Calu3 (cell line): ENCODE results near the gene PAQR9. TPM values are rescaled to one million over a fixed set of nuclear protein-coding genes. Genes with fewer than 3 reads are reported as not detected.

Experiments
- BruUV-seq: library from RNA; stranded (reverse); fragments of 400-500 nt; replicated peaks from 2 replicates; lab custom pipeline; 2021; lab: Mats Ljungman, UMichigan
- CTCF ChIA-PET: fragments of 300-600 bp; sonication (Branson Sonifier 250); formaldehyde crosslinking; loops from one replicate; lab custom pipeline; 2022; ENCODE audit warnings: antibody characterized with exemption; lab: Charles Lee
- DNase-seq: peaks from one replicate; pipeline ENCODE4 v3.0.0; 2022
- H3K27ac Mint-ChIP-seq: one replicate; pipeline ENCODE4 v1.8.0; 2022; ENCODE audit warnings: mixed read lengths; ENCODE audit not compliant: unreplicated experiment
- H3K27me3 Mint-ChIP-seq: one replicate; pipeline ENCODE4 v1.8.0; 2022; ENCODE audit warnings: mixed read lengths; ENCODE audit not compliant: unreplicated experiment
- H3K36me3 Mint-ChIP-seq: one replicate; pipeline ENCODE4 v1.8.0; 2022; ENCODE audit warnings: mild to moderate bottlenecking, moderate library complexity, mixed read lengths; ENCODE audit not compliant: insufficient read depth, unreplicated experiment
- H3K4me1 Mint-ChIP-seq: one replicate; pipeline ENCODE4 v1.8.0; 2022; ENCODE audit warnings: mild to moderate bottlenecking, low read depth, mixed read lengths; ENCODE audit not compliant: unreplicated experiment
- H3K4me3 Mint-ChIP-seq: one replicate; pipeline ENCODE4 v1.8.0; 2022; ENCODE audit warnings: mild to moderate bottlenecking, low read depth, moderate library complexity, mixed read lengths; ENCODE audit not compliant: unreplicated experiment
- H3K9me3 Mint-ChIP-seq: one replicate; pipeline ENCODE4 v1.8.0; 2022; ENCODE audit warnings: low read depth, mixed read lengths; ENCODE audit not compliant: unreplicated experiment
- CTCF ChIP-seq: fragments of 200-600 bp; IDR thresholded peaks from one replicate; pipeline ENCODE4 v1.8.0; 2022; ENCODE audit warnings: antibody characterized with exemption; ENCODE audit not compliant: unreplicated experiment
- intact Hi-C: fragments of 100-400 bp; cut with micrococcal nuclease; formaldehyde crosslinking; loops from one replicate; pipeline ENCODE4 v1.10.0; 2022; ENCODE audit not compliant: unreplicated experiment
- total RNA-seq: library from RNA; stranded (reverse); gene quantifications from 2 replicates; pipeline ENCODE4 v1.2.3, GENCODE V29; 2022

The PAQR9 gene
- total RNA-seq, 1 experiment from 2014 or later: 2.0 TPM

DNA sequence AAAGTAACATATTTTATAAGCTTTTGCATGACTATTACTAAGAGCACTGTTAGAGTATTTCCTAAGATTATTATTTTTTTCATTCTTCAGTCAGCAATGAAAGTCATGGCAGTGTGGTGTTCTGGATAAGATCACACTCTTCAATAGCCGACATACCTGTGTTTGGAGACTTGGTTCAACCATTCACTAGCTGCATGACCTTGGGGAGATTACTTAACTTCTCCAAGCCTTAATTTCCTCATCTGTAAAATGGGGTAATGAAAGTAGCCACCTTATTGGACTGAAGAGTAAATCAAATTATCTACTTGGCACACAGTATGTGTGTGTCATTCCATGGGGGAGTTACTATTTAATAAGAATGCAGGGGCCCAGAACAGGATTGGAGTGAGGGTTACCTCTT is 50.0 kb downstream of the PAQR9 start:
- H3K4me3 Mint-ChIP-seq: no peak overlapping the region
- no peak for TF ChIP-seq CTCF
- H3K27me3 Mint-ChIP-seq: peaks cover 37% of the 10 kb centered on the region
- no peaks in the 10 kb centered on the region for H3K9me3 Mint-ChIP-seq
- intact Hi-C loops: no loop called here
- no peak overlapping the region for H3K27ac Mint-ChIP-seq
- BruUV-seq: no TSS peak
- peaks cover 6% of the 10 kb centered on the region for H3K4me1 Mint-ChIP-seq
- no peak for DNase-seq
- CTCF ChIA-PET: no interaction called here
- H3K36me3 Mint-ChIP-seq: no peaks in the 10 kb centered on the region

DNA sequence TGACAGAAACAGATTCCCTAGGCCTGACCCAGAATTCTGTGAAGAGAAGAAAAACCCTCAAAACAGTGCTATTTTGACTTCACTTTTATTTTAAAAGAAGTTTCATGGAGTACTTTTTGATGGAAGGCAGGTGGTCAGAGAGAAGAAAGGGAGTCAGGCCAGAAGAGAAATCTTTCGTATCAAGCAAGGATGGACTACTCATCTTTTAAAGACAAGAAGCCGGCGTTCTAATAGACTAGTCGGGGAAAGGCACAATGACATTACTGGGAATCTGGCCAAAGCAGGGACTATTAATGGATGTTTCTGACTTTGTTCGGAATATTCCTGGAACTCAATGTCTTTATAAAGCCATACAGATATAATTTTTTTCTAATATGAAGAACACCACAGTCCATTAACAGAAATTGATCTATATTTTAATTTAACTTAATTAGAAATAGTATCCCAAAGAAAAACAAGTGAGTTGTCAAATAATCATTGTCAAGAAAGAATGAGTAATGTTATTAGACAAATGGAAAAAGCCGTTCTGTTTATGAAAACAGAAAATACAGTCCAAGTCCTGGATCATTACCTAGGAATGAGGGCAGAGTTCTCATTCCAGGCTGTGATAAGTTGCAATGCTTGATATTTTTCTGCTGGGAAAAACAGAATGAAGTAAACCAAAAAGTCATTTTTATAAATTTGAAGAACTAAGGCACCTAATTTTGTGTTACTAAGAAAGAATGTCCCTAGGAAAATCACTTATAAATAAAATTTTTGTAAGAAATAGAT is 50.9 kb downstream of the PAQR9 start:
- intact Hi-C loops: no loop called here
- BruUV-seq: no TSS peak

More for the DNA sequence above, 50.9 kb downstream of the PAQR9 start:
- H3K27me3 Mint-ChIP-seq: peaks cover 45% of the 10 kb centered on the region
- CTCF ChIA-PET: no interaction called here
- H3K27ac Mint-ChIP-seq: no peak overlapping the region
- H3K36me3 Mint-ChIP-seq: no peaks in the 10 kb centered on the region
- H3K9me3 Mint-ChIP-seq: no peaks in the 10 kb centered on the region
- peaks cover 6% of the 10 kb centered on the region for H3K4me1 Mint-ChIP-seq
- TF ChIP-seq CTCF: no peak
- no peak overlapping the region for H3K4me3 Mint-ChIP-seq
- no peak for DNase-seq

Other genes starting within 250 kb of the PAQR9 start
- 5.6 and 10.9 TPM in 2 replicates for gene TRPC1, start 239.6 kb downstream of the PAQR9 start, total RNA-seq
- gene PCOLCE2, start 74.6 kb downstream of the PAQR9 start, total RNA-seq: 5.6 and 9.6 TPM in 2 replicates
- gene U2SURP, start 37.9 kb upstream of the PAQR9 start, total RNA-seq: 275 TPM in 2 replicates
- 0.34 and 0.38 TPM in 2 replicates for gene CHST2, start 156.1 kb upstream of the PAQR9 start, total RNA-seq